HG03571 (cell line): Measurements from ENCODE around the gene TIFAB.

Experiments
- ATAC-seq: cut with Tn5 transposase; IDR thresholded peaks from one replicate; pipeline ENCODE4 v1.9.1; 2021; ENCODE audit not compliant: unreplicated experiment

The TIFAB gene

GRCh38 chr5:135460246-135461033 lies 8.3 kb upstream of the TIFAB start:
- no peak for ATAC-seq

DNA sequence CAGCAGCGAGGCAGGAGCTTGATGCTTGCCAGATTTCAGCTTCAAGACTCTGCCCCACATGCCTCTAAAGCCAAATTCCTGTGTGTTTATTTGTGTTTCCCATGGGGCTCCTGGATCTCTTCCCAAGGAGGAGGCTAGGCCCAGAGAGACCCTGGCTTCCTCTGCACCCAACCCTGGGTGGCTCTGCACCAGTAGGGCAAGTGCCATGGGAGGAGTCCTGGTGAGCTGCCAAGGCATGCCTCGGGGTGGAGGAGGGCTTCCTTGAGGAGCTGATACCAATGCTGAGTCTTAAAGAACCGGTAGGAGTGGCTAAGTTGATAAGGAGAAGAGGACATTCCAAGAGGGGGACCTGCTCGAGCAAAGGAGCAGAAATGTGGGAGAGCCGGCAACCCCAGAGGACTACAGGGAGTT lies 6.8 kb upstream of the TIFAB start:
- no peak for ATAC-seq

GRCh38 chr5:135458356-135458755 lies 6.2 kb upstream of the TIFAB start:
- no peak for ATAC-seq

- peak; percentile 46 for ATAC-seq
Measured at GRCh38 chr5:135457424-135458071, 5.4 kb upstream of the TIFAB start.

DNA sequence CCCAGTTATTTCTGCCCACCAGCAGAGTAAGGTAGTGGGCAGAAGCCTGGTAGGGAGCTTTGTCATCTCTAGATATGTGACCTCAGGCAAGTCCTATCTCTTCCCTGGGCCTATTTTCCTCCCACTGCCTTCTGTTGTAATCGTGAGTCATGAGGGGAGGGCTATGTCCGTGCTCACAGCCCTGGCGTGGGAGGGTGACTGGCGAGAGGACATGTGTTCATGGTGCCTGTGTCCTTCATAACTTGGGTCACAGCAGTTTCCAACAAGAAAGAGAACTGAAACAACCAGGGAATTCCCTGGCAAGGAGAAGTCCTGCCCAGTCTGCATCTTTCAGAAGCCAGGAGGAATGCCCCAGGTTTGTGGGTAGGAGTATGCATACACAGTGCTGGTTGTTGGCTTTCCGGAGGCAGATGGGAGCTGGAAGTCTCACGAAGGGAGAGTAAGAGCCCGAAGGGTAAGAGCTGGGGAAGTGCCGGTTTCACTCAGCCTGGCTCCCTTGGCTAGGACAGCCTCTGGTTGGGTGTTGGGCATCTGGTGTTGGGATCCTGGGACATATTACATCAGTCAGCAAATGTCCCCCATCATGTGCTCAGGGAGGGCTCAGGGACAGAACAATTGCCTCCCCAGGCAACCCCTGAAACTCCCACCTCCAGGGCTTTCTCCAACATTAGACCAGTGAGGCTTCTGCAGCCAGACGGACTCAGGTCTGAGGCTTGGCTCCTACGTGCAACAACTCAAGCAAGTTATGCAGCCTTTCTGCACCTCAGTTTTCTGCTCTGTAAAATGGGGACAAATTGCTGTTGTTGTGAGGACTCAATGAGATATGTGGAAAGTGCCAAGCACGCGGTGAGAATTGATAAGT lies 4.3 kb upstream of the TIFAB start:
- ATAC-seq, result peak; percentile 58

DNA sequence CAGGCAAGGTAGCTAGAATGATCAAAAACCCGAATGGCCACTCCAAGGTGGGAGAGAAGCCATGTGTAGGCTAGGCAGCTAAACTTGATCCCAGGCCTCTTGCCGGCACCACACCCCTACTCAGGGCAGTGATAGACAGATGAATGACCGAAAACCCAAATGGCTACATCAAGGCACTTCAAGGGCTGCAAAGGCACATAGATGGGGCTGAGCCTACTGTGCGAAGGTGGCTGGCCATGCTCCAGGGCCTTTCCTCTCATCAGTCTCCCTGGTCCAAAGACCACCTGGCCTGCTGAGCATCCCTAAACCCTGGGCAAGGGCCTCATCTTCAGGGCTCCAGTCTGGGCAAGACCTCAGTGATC lies 3.7 kb upstream of the TIFAB start:
- no peak for ATAC-seq

DNA sequence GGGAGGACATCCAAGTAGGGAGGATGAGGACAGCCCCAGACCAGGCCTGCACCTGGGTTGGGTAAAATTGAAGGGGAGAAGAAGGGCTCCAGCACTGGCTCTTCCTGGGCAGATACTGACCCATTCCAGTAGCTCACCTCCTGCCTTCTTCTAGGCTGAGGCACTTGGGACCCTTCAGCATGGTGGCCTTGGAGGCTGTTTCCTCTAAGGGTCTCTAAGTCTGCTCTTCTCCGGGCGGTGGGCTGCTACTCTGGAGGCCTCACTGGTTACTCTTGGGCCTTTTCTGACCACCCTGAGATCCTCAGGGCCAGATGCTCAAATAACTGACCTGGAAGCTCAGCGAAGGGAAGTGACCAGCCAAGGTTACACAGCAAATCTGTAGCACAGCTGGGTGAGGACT lies 2.8 kb upstream of the TIFAB start:
- ATAC-seq, result no peak

DNA sequence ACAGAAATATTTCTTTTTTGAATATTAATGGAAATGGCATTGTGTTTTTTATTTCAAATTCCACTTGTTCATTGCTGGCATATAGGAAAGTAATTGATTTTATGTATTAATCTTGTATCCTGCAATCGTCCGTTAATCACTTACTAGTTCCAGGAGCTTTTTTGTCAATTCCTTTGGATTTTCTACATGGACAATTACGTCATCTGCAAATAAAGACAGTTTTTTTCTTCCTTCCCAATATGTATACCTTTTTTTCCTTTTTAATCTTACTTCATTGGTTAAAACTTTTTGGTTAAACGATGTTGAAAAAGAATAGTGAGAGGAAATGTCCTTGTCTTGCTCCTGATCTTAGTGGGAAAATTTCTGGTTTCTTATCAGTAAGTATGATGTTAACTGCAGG lies 1.5 kb upstream of the TIFAB start:
- ATAC-seq, result no peak

DNA sequence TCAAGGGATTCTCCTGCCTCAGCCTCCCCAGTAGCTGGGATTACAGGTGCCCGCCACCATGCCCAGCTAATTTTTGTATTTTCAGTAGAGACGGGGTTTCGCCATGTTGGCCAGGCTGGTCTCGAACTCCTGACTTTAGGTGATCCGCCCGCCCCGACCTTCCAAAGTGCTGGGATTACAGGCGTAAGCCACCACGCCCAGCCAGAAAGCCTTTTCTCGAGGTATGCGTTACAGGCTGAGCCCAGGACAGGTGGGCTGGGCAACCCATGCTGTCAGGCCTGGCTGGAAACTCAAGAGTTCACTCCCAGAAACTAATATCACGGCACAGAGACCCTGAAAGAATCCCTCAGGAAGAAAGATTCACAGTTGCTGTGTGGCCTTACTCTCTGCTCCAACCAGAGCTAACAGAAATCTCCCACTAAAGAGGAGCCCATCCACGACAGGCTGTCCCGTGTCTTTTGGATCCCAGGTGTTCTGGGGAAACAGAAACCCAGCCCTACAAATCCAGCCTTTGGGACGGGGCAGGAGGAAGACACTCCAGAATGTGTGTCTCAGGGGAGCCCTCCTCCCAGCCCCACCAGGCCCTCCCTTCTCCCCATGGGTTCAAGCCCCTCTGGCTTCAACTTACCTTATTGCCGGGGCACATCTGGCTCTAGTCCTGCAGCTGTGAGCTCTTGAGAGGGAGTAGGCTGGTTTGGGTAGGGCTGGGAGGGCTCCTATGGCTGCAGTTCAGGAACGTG lies 400 bp downstream of the TIFAB start:
- ATAC-seq, result no peak

DNA sequence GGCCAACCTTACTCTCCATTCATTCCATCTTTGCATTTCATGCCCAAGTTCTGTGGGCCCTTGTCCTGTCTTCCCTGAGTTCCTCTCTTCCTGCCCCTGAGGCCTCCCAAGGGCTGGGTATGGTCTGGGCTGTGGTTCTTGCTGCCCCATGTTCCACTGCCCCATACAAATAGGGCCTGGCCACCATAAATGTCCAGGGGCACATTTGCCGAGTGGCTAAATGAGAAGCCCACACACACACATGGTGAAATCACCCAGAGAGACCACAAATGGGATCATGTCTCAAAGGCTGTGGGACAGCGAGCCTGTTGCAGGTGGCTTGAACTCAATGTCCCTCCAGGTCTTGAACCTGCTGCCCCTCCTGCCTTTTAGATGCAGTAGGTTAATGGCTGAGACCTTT lies 1.2 kb downstream of the TIFAB start:
- ATAC-seq, result no peak

GRCh38 chr5:135450336-135450735 lies 1.8 kb downstream of the TIFAB start:
- ATAC-seq, result no peak

- ATAC-seq, result no peak
Measured at GRCh38 chr5:135449644-135450043, 2.5 kb downstream of the TIFAB start.

- ATAC-seq, result no peak
Measured at GRCh38 chr5:135448791-135449507, 3.2 kb downstream of the TIFAB start.

DNA sequence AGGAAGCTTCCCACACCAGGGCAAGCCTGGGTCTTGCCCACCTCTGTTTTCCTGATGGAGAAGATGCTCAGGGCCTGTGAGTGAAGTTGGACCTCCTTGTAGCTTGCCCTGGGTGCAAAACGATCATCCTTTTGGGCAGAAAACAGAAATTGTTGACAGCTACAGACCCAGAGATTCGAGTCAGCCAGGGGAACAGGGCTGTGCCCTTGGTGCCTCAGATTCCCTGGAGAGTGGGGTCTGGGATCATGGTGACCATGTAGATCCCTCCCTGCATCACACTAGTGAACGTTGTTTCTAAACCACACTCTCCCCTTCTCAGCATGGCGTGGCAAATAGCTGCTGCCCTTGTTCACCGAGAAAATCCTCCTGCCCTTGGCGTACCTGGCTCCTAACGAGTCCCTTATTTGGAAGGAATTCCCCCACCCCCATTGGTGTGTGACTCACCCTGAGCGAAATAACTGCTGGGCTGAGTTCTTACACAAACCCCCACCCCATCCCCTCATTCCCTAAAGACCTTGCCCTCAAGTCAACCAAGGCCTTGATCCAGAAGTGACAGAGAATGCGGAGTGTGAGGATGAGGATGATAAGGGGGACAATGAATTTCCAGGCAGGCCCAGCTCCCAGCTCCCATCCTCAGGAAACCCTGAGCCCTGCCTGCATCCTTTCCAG lies 3.9 kb downstream of the TIFAB start:
- no peak for ATAC-seq

DNA sequence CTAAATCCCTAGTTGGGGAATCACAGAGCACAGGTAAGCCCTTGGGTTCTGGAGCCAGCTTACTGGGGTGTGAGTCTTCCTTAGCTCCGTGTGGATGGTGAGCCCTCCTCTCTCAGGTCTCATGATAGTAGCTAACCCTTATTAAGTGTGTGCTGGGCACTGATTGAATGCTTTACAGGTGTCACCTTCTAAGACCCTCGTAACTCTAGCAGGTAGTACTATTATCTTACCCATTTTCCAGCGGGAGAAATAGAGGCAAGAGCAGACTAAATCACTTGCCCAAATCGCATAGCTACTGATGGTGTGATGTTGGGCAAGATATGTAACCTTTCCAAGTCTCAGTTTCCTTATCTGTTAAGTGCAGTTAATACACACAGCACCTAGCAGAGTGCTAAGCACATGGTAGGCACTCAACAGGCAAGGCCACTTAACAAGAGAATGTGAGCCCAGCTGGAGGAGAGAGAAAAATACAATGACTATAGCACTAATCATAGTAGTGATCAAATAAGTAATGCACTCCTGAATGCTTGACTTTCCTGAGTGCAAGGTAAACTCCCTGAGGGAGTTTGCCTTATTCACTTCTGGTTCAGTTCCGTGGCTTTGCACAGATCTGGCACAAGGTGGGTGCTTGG lies 4.7 kb downstream of the TIFAB start, which contains the start of gene DCANP1:
DCANP1 (minus strand) TSS at position 51 of the 632 bp plus-strand sequence. CDS start 240 bp downstream, outside the sequence.
- no peak for ATAC-seq

DNA sequence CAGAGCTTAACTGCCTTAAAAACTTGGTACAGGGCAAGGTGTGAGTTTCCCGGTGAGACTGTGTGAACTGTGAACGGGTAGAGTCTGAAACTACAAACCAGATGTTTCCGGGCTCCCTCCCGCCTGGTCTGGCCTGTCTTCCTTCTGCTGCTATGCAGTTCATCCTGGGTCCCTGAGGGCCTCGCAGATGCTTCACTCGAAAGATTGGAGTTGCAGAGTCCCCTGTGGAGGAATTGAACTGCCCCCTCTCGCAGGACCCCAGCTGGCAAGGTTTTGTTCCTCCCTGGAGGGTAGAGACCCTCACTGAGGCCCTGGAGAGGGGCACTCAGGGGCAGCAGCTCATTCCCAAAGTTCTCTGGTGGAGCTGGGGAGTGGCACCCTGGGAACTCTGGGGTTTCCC lies 5.5 kb downstream of the TIFAB start:
- no peak for ATAC-seq

DNA sequence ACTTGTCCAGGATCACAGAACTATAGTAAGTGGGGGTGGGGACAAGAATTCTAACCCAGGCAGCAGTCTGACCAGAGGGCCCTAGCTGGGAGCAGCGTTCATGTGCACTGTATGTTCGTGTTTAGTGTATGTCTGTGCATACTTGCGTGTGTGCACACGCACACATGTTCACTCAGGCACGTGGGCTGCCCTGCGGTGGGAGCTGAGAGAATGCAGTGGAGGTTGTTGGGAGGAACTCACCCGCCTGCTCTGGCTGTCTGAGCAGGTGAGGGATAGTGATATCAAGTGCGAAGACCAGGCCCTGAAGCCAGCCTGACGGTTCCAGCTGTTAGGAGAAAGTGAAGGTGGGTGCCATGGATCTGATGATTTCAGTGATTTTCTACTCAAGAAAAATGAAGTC lies 5.9 kb downstream of the TIFAB start:
- no peak for ATAC-seq

DNA sequence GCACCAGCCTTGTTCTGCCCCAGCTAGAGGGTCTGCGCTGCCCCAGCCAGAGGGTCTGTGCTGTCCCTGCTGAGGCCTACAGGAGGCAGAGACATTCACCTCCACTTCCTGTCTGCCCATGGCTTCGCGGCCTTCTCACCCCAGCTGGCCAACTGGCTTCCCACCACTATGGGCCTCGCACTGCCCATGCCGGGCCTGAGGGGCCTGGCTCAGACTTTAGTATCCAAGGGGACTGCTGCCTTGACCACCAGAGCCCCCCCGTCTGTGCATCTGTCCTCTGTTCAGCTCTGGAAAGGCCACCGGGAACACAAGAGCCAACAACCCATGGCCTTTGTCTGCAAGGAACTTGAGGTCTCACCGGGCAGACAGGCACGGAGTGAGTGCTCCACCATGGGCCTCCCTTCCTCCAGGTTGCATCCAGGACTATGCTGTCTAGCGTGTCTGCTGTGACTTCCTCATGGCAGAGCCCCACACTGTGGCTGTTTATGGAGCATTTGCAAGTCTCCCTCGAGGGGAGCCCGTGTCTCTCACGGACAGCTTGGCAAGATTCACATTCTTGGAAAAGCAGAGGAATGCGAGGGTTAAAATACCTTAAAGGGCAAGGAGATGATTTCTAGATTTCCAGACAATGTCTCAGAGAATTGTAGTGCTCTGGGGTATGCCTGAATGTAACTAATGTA lies 6.7 kb downstream of the TIFAB start:
- no peak for ATAC-seq

DNA sequence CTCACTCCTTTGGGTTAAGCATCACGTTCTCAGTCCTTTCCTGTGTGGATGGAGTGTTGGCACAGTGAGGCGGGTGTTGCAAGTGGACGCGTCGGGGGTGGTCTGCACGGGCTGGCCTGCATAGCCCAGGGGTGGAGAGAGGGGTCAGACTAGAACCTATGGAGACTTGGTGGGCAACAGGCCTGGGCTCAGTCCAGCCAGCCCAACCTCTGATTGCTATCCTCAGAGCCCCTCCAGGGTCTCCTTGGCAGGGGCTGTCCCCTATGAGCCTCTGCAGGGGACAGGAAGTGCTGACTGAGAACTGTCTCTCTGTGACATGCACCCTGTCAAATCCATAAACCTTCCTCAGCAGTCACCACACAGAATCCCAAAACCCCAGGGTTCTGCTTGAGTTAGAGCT lies 7.3 kb downstream of the TIFAB start:
- no peak for ATAC-seq
